ENCODE results near the gene SLC4A3.

Gene SLC4A3

DNA sequence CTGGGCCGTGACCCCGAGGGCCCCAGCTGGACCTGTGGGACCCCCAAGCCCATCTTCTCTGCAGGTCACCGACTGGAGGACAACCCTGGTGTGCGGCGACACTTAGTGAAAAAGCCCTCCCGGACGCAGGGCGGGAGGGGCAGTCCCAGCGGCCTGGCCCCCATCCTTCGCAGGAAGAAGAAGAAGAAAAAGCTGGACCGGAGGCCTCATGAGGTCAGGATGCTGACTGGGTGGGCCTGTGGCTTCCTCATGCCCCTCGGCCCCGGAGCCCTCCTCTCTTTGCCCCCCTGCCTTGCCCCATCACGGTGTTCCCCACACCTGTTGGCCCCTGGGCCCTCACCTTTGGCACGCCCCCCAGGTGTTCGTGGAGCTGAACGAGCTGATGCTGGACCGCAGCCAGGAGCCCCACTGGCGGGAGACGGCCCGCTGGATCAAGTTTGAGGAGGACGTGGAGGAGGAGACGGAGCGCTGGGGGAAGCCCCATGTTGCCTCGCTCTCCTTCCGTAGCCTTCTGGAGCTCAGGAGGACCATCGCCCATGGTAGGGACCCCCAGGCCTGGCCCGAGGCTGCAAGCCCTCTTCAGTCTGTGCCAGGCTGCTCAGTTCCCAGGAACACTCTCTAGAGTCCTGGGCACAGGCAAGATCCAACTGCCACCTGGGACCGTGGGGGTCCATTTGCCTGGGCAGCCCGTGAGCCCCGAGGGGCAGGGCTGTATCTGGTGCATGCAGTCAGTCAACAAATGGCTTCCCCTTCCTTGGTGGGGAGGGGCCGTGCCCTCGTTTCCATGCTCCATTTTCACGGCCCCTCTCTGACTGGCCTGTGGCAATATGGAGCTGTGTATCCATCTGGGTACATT, 4.7 kb downstream of the SLC4A3 start:
- DNase-seq (ENCODE audit: low spot score), result no peak

- DNase-seq (ENCODE audit: low spot score), result no peak
Measured at GRCh38 chr2:219632760-219633105, 5.3 kb downstream of the SLC4A3 start.

DNA sequence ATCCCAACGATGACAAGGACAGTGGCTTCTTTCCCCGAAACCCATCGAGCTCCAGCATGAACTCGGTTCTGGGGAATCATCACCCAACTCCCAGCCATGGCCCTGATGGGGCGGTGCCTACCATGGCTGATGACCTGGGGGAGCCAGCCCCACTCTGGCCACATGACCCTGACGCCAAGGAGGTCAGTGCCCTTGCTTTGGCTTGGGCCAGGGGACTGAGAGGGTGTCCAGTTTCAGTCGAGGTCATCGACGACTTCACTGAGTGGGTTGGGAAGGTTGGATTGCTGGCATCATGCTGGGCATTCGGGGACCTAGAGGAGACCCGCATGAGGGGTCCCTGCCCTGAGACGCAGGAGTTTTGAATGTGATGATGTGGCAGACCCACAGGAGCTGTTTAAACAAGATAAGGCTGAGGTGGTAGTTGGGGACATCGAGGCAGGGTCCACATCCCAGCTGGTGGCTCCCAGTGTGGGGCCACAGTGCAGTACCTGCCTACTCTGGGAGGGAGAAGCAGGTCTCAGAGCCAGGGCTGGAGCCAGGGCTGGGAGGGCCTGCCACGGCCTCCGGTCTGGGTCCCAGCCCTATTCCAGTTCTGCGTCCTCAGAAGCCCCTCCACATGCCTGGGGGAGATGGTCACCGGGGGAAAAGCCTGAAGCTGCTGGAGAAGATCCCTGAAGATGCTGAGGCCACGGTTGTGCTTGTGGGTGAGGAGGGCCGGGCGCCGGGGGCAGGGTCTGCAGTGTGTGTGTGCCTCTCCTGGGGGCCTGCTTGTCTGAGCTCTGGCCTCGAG, 6.0 kb downstream of the SLC4A3 start:
- no peak for DNase-seq (ENCODE audit: low spot score)

DNA sequence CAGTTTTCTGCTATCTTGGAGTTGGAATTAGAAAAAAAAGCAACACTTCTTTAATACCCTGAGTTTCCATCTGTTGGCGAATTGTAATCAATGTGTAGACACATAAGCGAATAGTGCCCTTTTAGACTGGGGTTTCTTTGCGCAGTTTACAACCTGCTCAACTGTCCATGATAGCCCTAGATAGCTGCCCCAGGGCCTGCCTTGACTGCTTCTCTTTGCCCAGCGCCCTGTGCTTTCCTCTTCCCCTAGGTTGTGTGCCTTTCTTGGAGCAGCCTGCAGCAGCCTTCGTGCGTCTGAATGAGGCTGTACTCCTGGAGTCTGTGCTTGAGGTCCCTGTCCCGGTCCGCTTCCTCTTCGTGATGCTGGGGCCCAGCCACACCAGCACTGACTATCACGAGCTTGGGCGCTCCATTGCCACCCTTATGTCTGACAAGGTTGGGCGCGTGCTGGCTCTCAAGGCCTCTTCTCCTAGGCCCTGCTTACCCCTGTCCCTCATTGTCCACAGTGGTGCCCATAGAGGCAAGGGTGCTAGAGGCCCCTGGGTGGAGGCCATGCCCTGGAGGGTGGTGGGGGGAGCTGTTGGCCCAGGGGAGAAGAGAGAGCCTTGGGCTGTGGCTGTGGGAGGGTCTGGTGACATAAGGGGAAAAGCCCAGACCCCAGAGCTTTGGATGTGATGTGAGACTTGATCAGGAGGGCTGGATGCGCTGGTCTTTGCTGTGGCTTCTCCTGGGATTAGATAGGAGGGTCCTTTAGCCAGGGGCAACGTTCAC, 6.9 kb downstream of the SLC4A3 start:
- no peak for DNase-seq (ENCODE audit: low spot score)

GRCh38 chr2:219634951-219635751, 7.7 kb downstream of the SLC4A3 start:
- DNase-seq (ENCODE audit: low spot score), result no peak

- peak; percentile 3 for DNase-seq (ENCODE audit: low spot score)
Measured at GRCh38 chr2:219636144-219636915, 8.9 kb downstream of the SLC4A3 start.

- no peak for DNase-seq (ENCODE audit: low spot score)
Measured at GRCh38 chr2:219636941-219637841, 9.8 kb downstream of the SLC4A3 start.

DNA sequence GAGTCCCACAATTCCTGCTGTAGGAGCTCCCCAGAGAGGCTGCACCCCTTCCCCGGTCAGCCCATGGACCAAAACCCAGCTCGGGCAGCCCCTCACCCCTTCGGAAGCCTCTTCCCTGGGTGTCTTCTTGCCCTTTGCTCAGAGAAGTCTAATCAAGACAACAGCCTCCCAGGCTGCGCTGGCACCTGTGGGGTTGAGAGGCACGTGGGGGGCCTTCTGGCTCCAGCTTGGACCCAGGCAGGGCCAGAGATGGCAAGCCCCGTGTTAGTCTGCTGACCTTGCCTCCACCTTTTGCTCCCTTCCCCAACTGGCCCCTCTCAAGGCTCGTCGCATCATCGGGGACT, 10.4 kb downstream of the SLC4A3 start:
- no peak for DNase-seq (ENCODE audit: low spot score)

- DNase-seq (ENCODE audit: low spot score), result peak; percentile 3
Measured at GRCh38 chr2:219638217-219638947, 11.0 kb downstream of the SLC4A3 start.

DNA sequence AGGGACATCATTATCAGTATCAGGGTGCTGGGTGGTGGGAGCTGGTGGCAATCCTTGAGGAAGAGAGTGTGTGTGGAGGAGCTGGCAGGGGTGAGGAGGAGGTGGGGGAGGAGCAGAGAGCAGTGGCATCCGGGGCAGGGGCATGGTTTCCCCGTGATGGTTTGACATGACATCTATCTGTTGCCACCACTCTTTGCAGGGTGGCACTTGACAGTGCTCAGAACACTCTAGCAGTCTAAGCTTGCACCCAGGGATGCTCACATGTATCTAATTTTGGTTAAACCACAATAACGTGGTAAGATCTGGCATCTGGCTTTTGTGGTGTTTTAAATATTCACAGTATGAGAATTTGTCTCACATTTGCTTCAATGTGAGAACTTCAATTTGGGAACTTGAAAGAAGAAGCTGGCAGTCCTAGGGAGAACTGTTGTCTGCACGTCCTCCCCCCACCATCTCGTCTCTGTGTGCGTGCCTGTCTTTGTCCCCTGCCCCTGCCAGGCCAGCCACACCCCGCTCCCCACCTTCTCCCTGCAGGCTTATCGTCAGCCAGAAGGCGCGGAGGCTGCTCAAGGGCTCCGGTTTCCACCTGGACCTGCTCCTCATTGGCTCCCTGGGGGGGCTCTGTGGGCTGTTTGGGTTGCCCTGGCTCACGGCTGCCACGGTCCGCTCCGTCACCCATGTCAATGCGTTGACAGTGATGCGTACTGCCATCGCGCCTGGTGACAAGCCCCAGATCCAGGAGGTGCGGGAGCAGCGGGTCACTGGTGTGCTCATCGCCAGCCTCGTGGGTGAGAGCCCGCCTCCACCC, 11.7 kb downstream of the SLC4A3 start:
- peak; percentile 1 for DNase-seq (ENCODE audit: low spot score)

GRCh38 chr2:219641390-219642068, 14.1 kb downstream of the SLC4A3 start:
- no peak for DNase-seq (ENCODE audit: low spot score)

DNA sequence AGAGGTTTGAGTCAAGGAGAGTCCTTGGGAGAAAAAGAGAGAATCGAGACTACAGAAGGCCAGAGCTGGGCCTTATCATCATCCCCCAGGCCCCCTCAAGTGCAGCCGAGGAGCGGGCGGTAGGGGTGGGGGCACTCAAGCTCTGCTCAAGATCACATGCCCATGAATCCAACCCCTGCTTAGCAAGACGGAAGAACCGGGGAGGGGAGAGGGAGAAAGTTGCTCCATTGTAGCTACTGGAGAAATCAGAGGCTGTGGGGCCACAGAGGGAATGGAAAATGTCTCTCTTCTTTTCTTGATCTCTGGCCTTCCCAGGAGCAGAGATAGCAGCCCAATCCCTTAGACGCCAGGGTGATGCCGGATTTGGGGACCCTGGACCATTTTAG, 14.6 kb downstream of the SLC4A3 start:
- DNase-seq (ENCODE audit: low spot score), result no peak

DNA sequence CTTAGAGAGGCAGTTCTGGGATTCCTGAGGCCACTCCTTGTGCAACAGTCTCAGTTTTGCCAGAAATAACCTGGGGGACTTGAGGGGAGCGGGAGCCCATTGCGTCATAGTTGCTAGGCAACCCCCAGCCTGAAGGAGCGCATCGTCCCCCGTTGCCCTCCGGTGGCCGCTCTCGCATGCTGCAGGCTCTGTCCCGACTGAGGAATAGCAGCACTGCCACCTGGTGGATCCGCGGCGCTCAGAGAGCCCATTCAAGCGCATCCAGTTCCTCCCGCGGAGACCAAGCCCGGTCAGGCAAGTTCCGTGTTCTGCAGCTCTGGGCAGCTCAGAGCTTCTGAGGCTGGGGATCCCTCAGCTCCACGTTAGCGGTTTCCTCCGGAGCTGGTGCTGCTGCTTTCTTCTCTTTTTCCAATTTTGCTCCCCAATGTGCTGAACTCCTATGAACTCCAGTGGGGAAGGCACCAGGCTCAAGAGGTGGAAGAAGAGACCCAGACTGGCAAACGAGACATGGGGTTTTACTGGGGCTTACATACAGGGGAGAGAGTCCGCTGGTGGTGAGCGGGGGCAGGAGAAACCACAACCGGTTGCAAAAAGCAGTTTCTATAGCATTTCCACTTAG, 15.1 kb downstream of the SLC4A3 start:
- DNase-seq (ENCODE audit: low spot score), result peak; percentile 93

- DNase-seq (ENCODE audit: low spot score), result no peak
Measured at GRCh38 chr2:219643084-219643473, 15.6 kb downstream of the SLC4A3 start.

- DNase-seq (ENCODE audit: low spot score), result no peak
Measured at GRCh38 chr2:219643788-219644398, 16.5 kb downstream of the SLC4A3 start.

GRCh38 chr2:219644801-219645480, 17.5 kb downstream of the SLC4A3 start:
- DNase-seq (ENCODE audit: low spot score), result no peak

Data from germinal center (tissue), 1 donor.